GM12891 (cell line): ENCODE data around the gene AFF4.

Experiments used
- POLR2A ChIP-seq: IDR thresholded peaks from 2 replicates; pipeline ENCODE4 v1.6.1; 2011; ENCODE audit warnings: low read depth, low read length, control low read depth
- POLR2AphosphoS5 ChIP-seq: IDR thresholded peaks from 2 replicates; pipeline ENCODE4 v1.6.1; 2011; ENCODE audit warnings: low read depth, low read length, control low read depth
- TAF1 ChIP-seq: IDR thresholded peaks from 2 replicates; pipeline ENCODE4 v1.6.1; 2011; ENCODE audit warnings: low read depth, low read length, control low read depth

DNA sequence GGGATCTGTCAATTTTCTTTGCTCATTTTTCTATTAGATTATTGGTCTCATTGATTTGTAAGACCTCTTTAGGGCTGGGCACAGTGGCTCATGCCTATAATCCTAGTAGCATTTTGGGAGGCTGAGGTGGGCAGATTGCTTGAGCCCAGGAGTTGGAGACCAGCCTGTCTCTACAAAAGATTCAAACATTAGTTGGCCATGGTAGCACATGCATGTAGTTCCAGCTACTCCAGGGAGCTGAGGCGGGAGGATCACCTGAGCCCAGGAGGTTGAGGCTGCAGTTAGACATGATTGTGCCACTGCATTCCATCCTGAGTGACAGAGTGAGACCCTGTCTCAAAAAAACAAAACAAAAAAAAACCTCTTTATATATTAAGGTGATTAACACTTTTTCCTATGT, 126.6 kb downstream of the AFF4 start:
- TF ChIP-seq POLR2A (no peak), POLR2AphosphoS5 (no peak), TAF1 (no peak)
